ENCODE results near the gene ZPBP. TPM values are rescaled to one million over a fixed set of nuclear protein-coding genes. Genes with fewer than 3 reads are reported as not detected.

Gene ZPBP
- total and polyA plus RNA-seq, 4 donors: 0.05 to 0.17 (median 0.14) TPM; not detected in 1

DNA sequence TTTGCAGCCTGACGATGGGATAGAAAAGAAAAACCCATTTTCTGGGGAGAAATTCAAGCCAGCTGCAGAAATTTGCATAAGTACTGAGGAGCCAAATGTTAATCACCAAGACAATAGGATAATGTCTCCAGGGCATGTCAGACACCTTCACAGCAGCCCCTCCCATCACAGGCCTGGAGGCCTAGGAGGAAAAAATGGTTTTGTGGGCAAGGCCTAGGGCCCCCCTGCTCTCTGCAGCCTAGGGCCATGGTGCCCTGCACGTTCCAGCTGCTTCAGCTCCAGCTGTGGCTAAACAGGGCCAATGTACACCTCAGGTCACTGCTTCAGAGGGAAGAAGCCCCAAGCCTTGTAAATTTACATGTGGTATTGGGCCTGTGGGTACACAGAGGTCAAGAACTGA is 161.4 kb downstream of the ZPBP start:
- Histone ChIP-seq H3K27ac (ENCODE audit: low read depth in 1 of 2, low read length in 2 of 2) (no peak overlapping the region), H3K4me3 (ENCODE audit: low read depth in 1 of 3, low read length in 3 of 3) (no peak overlapping the region), H3K9me3 (ENCODE audit: control insufficient read depth in 4 of 4, low read length in 3 of 4) (peaks cover 0 to 2% (median 1%) of the 10 kb centered on the region in 4 donors), H3K4me1 (ENCODE audit: control insufficient read depth in 4 of 4, insufficient read depth in 4 of 4, low read length in 3 of 4) (no peaks in the 10 kb centered on the region), H3K36me3 (ENCODE audit: control insufficient read depth in 4 of 4, insufficient read depth in 3 of 4, low read depth in 1 of 4, low read length in 3 of 4) (no peaks in the 10 kb centered on the region), H3K9ac (ENCODE audit: low read depth in 1 of 2, low read length in 2 of 2) (no peak overlapping the region), H3K27me3 (ENCODE audit: control insufficient read depth in 4 of 4, insufficient read depth in 4 of 4, low read length in 3 of 4) (no peaks in the 10 kb centered on the region)
- no peak for TF ChIP-seq SP1 (IDR thresholded peaks at IDR 0.05)
- TF ChIP-seq GABPA (IDR thresholded peaks at IDR 0.05 in 1 of 2, conservative IDR thresholded peaks at IDR 0.05 in 1 of 2): no peak
- TF ChIP-seq, protein P1, sequence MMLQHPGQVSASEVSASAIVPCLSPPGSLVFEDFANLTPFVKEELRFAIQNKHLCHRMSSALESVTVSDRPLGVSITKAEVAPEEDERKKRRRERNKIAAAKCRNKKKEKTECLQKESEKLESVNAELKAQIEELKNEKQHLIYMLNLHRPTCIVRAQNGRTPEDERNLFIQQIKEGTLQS (IDR thresholded peaks at IDR 0.05): no peak
- TF ChIP-seq TAF1 (conservative IDR thresholded peaks at IDR 0.05): no peak
- no peak for TF ChIP-seq RAD21 (IDR thresholded peaks at IDR 0.05)
- no peak for TF ChIP-seq NR2F2 (IDR thresholded peaks at IDR 0.05)
- TF ChIP-seq, protein P2, sequence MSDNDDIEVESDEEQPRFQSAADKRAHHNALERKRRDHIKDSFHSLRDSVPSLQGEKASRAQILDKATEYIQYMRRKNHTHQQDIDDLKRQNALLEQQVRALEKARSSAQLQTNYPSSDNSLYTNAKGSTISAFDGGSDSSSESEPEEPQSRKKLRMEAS (IDR thresholded peaks at IDR 0.05): no peak
- TF ChIP-seq YY1 (IDR thresholded peaks at IDR 0.05): no peak
- TF ChIP-seq EGR1 (IDR thresholded peaks at IDR 0.05; ENCODE audit: low read depth in 2 of 2): no peak
- TF ChIP-seq, protein P3, sequence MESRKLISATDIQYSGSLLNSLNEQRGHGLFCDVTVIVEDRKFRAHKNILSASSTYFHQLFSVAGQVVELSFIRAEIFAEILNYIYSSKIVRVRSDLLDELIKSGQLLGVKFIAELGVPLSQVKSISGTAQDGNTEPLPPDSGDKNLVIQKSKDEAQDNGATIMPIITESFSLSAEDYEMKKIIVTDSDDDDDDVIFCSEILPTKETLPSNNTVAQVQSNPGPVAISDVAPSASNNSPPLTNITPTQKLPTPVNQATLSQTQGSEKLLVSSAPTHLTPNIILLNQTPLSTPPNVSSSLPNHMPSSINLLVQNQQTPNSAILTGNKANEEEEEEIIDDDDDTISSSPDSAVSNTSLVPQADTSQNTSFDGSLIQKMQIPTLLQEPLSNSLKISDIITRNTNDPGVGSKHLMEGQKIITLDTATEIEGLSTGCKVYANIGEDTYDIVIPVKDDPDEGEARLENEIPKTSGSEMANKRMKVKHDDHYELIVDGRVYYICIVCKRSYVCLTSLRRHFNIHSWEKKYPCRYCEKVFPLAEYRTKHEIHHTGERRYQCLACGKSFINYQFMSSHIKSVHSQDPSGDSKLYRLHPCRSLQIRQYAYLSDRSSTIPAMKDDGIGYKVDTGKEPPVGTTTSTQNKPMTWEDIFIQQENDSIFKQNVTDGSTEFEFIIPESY (IDR thresholded peaks at IDR 0.05): no peak
- 63% methylated on average over 2 of the region's 2 CpGs for WGBS
- DNase-seq (ENCODE audit: low spot score): no peak

DNA sequence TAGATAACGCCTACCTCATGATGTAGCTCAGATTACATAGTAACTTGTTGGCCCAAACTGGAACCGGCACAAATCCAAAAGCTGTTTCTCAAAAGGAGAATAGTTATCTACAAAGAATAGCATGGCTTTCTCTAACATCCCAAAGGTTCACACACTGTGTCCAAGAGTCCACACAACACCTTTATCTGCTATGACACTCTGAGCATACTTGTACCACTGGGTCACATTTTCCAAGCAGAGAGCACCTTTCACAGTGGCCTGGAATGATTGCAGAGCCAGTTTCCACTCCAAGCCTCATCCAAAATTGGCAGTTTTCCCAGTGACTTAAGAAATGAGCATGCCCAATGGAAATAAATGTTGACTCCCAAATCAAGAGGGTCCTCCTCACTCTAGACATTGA is 164.3 kb downstream of the ZPBP start:
- H3K4me3 ChIP-seq (ENCODE audit: low read depth in 1 of 3, low read length in 3 of 3): no peak overlapping the region
- WGBS: 83% methylated on average over 2 of the region's 2 CpGs
- H3K36me3 ChIP-seq (ENCODE audit: control insufficient read depth in 4 of 4, insufficient read depth in 3 of 4, low read depth in 1 of 4, low read length in 3 of 4): no peaks in the 10 kb centered on the region
- DNase-seq (ENCODE audit: low spot score): no peak
- H3K9ac ChIP-seq (ENCODE audit: low read depth in 1 of 2, low read length in 2 of 2): no peak overlapping the region
- no peaks in the 10 kb centered on the region for H3K4me1 ChIP-seq (ENCODE audit: control insufficient read depth in 4 of 4, insufficient read depth in 4 of 4, low read length in 3 of 4)
- H3K27ac ChIP-seq (ENCODE audit: low read depth in 1 of 2, low read length in 2 of 2): no peak overlapping the region
- peaks cover 0 to 2% (median 1%) of the 10 kb centered on the region in 4 donors for H3K9me3 ChIP-seq (ENCODE audit: control insufficient read depth in 4 of 4, low read length in 3 of 4)
- no peaks in the 10 kb centered on the region for H3K27me3 ChIP-seq (ENCODE audit: control insufficient read depth in 4 of 4, insufficient read depth in 4 of 4, low read length in 3 of 4)
- TF ChIP-seq YY1 (IDR thresholded peaks at IDR 0.05) (no peak), FOXA1 (IDR thresholded peaks at IDR 0.05) (no peak), HNF4G (IDR thresholded peaks at IDR 0.05) (no peak), FOXA2 (IDR thresholded peaks at IDR 0.05) (no peak), RXRA (IDR thresholded peaks at IDR 0.05) (no peak), SP1 (IDR thresholded peaks at IDR 0.05) (no peak), GABPA (IDR thresholded peaks at IDR 0.05 in 1 of 2, conservative IDR thresholded peaks at IDR 0.05 in 1 of 2) (no peak), NR2F2 (IDR thresholded peaks at IDR 0.05) (no peak), EGR1 (IDR thresholded peaks at IDR 0.05; ENCODE audit: low read depth in 2 of 2) (no peak), RAD21 (IDR thresholded peaks at IDR 0.05) (no peak)
- TF ChIP-seq, protein P4, sequence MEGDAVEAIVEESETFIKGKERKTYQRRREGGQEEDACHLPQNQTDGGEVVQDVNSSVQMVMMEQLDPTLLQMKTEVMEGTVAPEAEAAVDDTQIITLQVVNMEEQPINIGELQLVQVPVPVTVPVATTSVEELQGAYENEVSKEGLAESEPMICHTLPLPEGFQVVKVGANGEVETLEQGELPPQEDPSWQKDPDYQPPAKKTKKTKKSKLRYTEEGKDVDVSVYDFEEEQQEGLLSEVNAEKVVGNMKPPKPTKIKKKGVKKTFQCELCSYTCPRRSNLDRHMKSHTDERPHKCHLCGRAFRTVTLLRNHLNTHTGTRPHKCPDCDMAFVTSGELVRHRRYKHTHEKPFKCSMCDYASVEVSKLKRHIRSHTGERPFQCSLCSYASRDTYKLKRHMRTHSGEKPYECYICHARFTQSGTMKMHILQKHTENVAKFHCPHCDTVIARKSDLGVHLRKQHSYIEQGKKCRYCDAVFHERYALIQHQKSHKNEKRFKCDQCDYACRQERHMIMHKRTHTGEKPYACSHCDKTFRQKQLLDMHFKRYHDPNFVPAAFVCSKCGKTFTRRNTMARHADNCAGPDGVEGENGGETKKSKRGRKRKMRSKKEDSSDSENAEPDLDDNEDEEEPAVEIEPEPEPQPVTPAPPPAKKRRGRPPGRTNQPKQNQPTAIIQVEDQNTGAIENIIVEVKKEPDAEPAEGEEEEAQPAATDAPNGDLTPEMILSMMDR (IDR thresholded peaks at IDR 0.05; ENCODE audit: low read depth, low read length, missing input control): no peak
- TF ChIP-seq, protein P1 (IDR thresholded peaks at IDR 0.05): no peak
- TF ChIP-seq, protein P3 (IDR thresholded peaks at IDR 0.05): no peak
- TF ChIP-seq, protein P5, sequence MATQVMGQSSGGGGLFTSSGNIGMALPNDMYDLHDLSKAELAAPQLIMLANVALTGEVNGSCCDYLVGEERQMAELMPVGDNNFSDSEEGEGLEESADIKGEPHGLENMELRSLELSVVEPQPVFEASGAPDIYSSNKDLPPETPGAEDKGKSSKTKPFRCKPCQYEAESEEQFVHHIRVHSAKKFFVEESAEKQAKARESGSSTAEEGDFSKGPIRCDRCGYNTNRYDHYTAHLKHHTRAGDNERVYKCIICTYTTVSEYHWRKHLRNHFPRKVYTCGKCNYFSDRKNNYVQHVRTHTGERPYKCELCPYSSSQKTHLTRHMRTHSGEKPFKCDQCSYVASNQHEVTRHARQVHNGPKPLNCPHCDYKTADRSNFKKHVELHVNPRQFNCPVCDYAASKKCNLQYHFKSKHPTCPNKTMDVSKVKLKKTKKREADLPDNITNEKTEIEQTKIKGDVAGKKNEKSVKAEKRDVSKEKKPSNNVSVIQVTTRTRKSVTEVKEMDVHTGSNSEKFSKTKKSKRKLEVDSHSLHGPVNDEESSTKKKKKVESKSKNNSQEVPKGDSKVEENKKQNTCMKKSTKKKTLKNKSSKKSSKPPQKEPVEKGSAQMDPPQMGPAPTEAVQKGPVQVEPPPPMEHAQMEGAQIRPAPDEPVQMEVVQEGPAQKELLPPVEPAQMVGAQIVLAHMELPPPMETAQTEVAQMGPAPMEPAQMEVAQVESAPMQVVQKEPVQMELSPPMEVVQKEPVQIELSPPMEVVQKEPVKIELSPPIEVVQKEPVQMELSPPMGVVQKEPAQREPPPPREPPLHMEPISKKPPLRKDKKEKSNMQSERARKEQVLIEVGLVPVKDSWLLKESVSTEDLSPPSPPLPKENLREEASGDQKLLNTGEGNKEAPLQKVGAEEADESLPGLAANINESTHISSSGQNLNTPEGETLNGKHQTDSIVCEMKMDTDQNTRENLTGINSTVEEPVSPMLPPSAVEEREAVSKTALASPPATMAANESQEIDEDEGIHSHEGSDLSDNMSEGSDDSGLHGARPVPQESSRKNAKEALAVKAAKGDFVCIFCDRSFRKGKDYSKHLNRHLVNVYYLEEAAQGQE (IDR thresholded peaks at IDR 0.05): no peak
- TF ChIP-seq, protein P2 (IDR thresholded peaks at IDR 0.05): no peak

Measured in liver (tissue), 9 donors.